Vagina (tissue), 2 donors: ENCODE data around the gene GRK5. TPM values are rescaled to one million over a fixed set of nuclear protein-coding genes. Genes with fewer than 3 reads are reported as not detected.

Experiments
- DNase-seq, 2 donors: peaks; one replicate each; pipeline ENCODE4 v3.0.0-alpha.2; 2017; ENCODE audit errors: extremely low spot score in 2 of 2
- H3K27ac ChIP-seq: fragments of 200-600 bp; sonication (generic); one replicate; pipeline ENCODE4 v1.5.1; 2019
- H3K27me3 ChIP-seq: fragments of 200-600 bp; sonication (generic); one replicate; pipeline ENCODE4 v1.5.1; 2019
- H3K36me3 ChIP-seq, 2 donors: fragments of 200-600 bp; sonication (generic); one replicate each; pipeline ENCODE4 v1.5.1; 2017 to 2019
- H3K4me1 ChIP-seq: fragments of 200-600 bp; sonication (generic); one replicate; pipeline ENCODE4 v1.5.1; 2019
- H3K4me3 ChIP-seq, 2 donors: fragments of 200-600 bp; sonication (generic); 1 replicate in 1 of 2; 2 replicates in 1 of 2; pipeline ENCODE4 v1.5.1; 2016 to 2019
- H3K9me3 ChIP-seq: fragments of 200-600 bp; sonication (generic); one replicate; pipeline ENCODE4 v1.5.1; 2019
- POLR2A ChIP-seq, 2 donors: fragments of 450-650 bp; IDR thresholded peaks; one replicate each; pipeline ENCODE4 v1.6.1; 2017; ENCODE audit warnings: antibody characterized with exemption in 2 of 2, mild to moderate bottlenecking in 2 of 2, moderate library complexity in 2 of 2
- POLR2AphosphoS5 ChIP-seq, 2 donors: sonication (generic); formaldehyde crosslinking; IDR thresholded peaks; one replicate each; pipeline ENCODE4 v1.9.0; 2017; ENCODE audit warnings: antibody characterized with exemption in 2 of 2, mild to moderate bottlenecking in 2 of 2, low read depth in 1 of 2; ENCODE audit not compliant: insufficient read depth in 1 of 2
- intact Hi-C: fragments of 100-400 bp; cut with DNase I; formaldehyde crosslinking; loops from one replicate; pipeline ENCODE4 v1.15.1; 2023
- total RNA-seq: library from RNA; depleted of rRNA; stranded (reverse); fragments of >200 nt; gene quantifications from one replicate; pipeline ENCODE4 v1.2.3, GENCODE V29; 2016
- TF ChIP-seq, protein P1 (sequence below), 3 experiments: fragments of 450-650 bp in 2 of 3; fragments of 200-600 bp in 1 of 3; sonication (generic) in 1 of 3; IDR thresholded peaks; one replicate each; pipeline ENCODE4 v1.5.1; 2017 to 2019; ENCODE audit warnings: antibody characterized with exemption in 3 of 3, mild to moderate bottlenecking in 2 of 3, moderate library complexity in 2 of 3

The GRK5 gene
- total RNA-seq, 1 donor from 2014 or later = 16.5 TPM

GRCh38 chr10:119209035-119209735 is 1.8 kb downstream of the GRK5 start:
- TF ChIP-seq, protein P1, sequence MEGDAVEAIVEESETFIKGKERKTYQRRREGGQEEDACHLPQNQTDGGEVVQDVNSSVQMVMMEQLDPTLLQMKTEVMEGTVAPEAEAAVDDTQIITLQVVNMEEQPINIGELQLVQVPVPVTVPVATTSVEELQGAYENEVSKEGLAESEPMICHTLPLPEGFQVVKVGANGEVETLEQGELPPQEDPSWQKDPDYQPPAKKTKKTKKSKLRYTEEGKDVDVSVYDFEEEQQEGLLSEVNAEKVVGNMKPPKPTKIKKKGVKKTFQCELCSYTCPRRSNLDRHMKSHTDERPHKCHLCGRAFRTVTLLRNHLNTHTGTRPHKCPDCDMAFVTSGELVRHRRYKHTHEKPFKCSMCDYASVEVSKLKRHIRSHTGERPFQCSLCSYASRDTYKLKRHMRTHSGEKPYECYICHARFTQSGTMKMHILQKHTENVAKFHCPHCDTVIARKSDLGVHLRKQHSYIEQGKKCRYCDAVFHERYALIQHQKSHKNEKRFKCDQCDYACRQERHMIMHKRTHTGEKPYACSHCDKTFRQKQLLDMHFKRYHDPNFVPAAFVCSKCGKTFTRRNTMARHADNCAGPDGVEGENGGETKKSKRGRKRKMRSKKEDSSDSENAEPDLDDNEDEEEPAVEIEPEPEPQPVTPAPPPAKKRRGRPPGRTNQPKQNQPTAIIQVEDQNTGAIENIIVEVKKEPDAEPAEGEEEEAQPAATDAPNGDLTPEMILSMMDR (IDR thresholded peaks at IDR 0.05) = peak; percentile 50 to 83 (median 60)
- TF ChIP-seq POLR2A (IDR thresholded peaks at IDR 0.05) = no peak
- Histone ChIP-seq H3K36me3 (no peaks in the 10 kb centered on the region), H3K4me3 (peak overlapping the region; percentile 88 to 94), H3K4me1 (peaks cover 61% of the 10 kb centered on the region), H3K27me3 (no peaks in the 10 kb centered on the region), H3K27ac (peak overlapping the region; percentile 96), H3K9me3 (no peaks in the 10 kb centered on the region)
- no peak for DNase-seq
- intact Hi-C loops = loop anchor here (5.0 kb wide), 2 partner anchors 43 to 233 kb away; no protein-coding TSS in a partner anchor

DNA sequence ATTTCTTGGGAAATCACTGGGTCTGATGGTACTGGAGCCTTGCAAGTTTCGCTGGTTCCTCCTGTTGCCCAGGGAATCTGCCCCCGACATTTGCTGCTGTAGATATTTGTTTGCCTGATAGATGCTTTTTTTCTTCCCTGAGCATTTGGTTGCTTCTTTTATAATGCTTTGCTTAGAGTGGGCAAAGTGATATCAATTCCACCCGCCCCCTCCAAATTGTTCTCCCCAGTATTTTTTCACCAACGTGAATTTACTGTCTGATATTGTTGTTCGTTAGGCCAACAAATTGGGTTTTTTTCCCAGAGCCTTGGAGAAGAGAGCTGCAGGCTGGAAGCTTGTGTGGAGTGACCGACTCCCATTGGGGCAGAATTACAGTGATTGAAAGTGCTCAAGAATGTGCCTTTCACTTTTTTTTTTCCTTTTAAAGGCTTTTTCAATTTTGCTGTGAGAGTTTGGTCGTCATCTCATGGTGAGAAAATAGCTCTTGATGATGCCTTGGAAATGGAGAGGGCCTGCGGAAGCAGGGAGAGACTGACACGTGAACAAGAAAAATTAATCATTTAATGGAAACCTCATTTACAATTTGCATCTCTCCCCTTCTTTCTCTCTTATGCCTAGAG is 2.5 kb downstream of the GRK5 start:
- no peak for DNase-seq
- Histone ChIP-seq H3K9me3 (no peaks in the 10 kb centered on the region), H3K27ac (peak overlapping the region; percentile 96), H3K4me3 (peak overlapping the region; percentile 88 to 94), H3K27me3 (no peaks in the 10 kb centered on the region), H3K4me1 (peaks cover 64% of the 10 kb centered on the region), H3K36me3 (no peaks in the 10 kb centered on the region)
- TF ChIP-seq POLR2AphosphoS5 (IDR thresholded peaks at IDR 0.05; ENCODE audit: insufficient read depth in 1 of 2, low read depth in 1 of 2) (no peak), POLR2A (IDR thresholded peaks at IDR 0.05) (no peak)
- TF ChIP-seq, protein P1 (IDR thresholded peaks at IDR 0.05) = peak in 1 of 3 experiments; percentile 12
- intact Hi-C loops = loop anchor here (5.0 kb wide), 2 partner anchors 42 to 232 kb away; no protein-coding TSS in a partner anchor

GRCh38 chr10:119210633-119211032 is 3.3 kb downstream of the GRK5 start:
- peak overlapping the region; percentile 96 for H3K27ac ChIP-seq
- intact Hi-C loops = no loop called here
- DNase-seq = no peak
- H3K4me1 ChIP-seq = peaks cover 68% of the 10 kb centered on the region
- H3K9me3 ChIP-seq = no peaks in the 10 kb centered on the region
- H3K4me3 ChIP-seq = no peak overlapping the region
- H3K27me3 ChIP-seq = no peaks in the 10 kb centered on the region
- TF ChIP-seq POLR2AphosphoS5 (IDR thresholded peaks at IDR 0.05; ENCODE audit: insufficient read depth in 1 of 2, low read depth in 1 of 2) (no peak), POLR2A (IDR thresholded peaks at IDR 0.05) (no peak)
- TF ChIP-seq, protein P1 (IDR thresholded peaks at IDR 0.05) = no peak
- no peaks in the 10 kb centered on the region for H3K36me3 ChIP-seq

- DNase-seq = no peak
- peak overlapping the region; percentile 96 for H3K27ac ChIP-seq
- intact Hi-C loops = no loop called here
- no peaks in the 10 kb centered on the region for H3K36me3 ChIP-seq
- H3K4me1 ChIP-seq = peaks cover 63% of the 10 kb centered on the region
- H3K27me3 ChIP-seq = no peaks in the 10 kb centered on the region
- TF ChIP-seq POLR2A (IDR thresholded peaks at IDR 0.05) (no peak), POLR2AphosphoS5 (IDR thresholded peaks at IDR 0.05; ENCODE audit: insufficient read depth in 1 of 2, low read depth in 1 of 2) (no peak)
- TF ChIP-seq, protein P1 (IDR thresholded peaks at IDR 0.05) = no peak
- no peaks in the 10 kb centered on the region for H3K9me3 ChIP-seq
- H3K4me3 ChIP-seq = peak overlapping the region in 1 of 2 donors; percentile 21
These were observed 3.8 kb downstream of the GRK5 start for GRCh38 chr10:119211176-119211575.
